ENCODE data around the gene KLHL7.
"Not testable (repeated sequence)": the region's sequence is repeated elsewhere in the genome, so short reads cannot be mapped to it uniquely, and the experiment has no call there.

The KLHL7 gene

GRCh38 chr7:23185980-23186379 is 80.4 kb downstream of the KLHL7 start:
- no peak for TF ChIP-seq CTCF (conservative IDR thresholded peaks at IDR 0.05; ENCODE audit: low read depth, low read length)
- no peak overlapping the region for H3K4me3 ChIP-seq (ENCODE audit: low read depth, low read length)
- DNase-seq (ENCODE audit: low read depth) = no peak

GRCh38 chr7:23191022-23191421 is 85.4 kb downstream of the KLHL7 start:
- no peak overlapping the region for H3K4me3 ChIP-seq (ENCODE audit: low read depth, low read length)
- no peak for TF ChIP-seq CTCF (conservative IDR thresholded peaks at IDR 0.05; ENCODE audit: low read depth, low read length)
- DNase-seq (ENCODE audit: low read depth) = no peak

GRCh38 chr7:23193650-23194227 is 88.2 kb downstream of the KLHL7 start:
- H3K4me3 ChIP-seq (ENCODE audit: low read depth, low read length); DNase-seq (ENCODE audit: low read depth): not testable (repeated sequence)

- DNase-seq (ENCODE audit: low read depth) = no peak
- TF ChIP-seq CTCF (conservative IDR thresholded peaks at IDR 0.05; ENCODE audit: low read depth, low read length) = no peak
- H3K4me3 ChIP-seq (ENCODE audit: low read depth, low read length) = no peak overlapping the region
Observed at GRCh38 chr7:23196306-23196705, 90.7 kb downstream of the KLHL7 start.

GRCh38 chr7:23197745-23198144 is 92.2 kb downstream of the KLHL7 start:
- H3K4me3 ChIP-seq (ENCODE audit: low read depth, low read length); DNase-seq (ENCODE audit: low read depth): not testable (repeated sequence)

- TF ChIP-seq CTCF (conservative IDR thresholded peaks at IDR 0.05; ENCODE audit: low read depth, low read length) = no peak
- no peak overlapping the region for H3K4me3 ChIP-seq (ENCODE audit: low read depth, low read length)
- no peak for DNase-seq (ENCODE audit: low read depth)
Observed at GRCh38 chr7:23200331-23200730, 94.7 kb downstream of the KLHL7 start.

- H3K4me3 ChIP-seq (ENCODE audit: low read depth, low read length) = no peak overlapping the region
- TF ChIP-seq CTCF (conservative IDR thresholded peaks at IDR 0.05; ENCODE audit: low read depth, low read length) = no peak
- no peak for DNase-seq (ENCODE audit: low read depth)
Observed at GRCh38 chr7:23204241-23204640, 98.7 kb downstream of the KLHL7 start.

GRCh38 chr7:23205577-23205908 is 100.0 kb downstream of the KLHL7 start:
- no peak for DNase-seq (ENCODE audit: low read depth)
- peak overlapping the region; percentile 57 for H3K4me3 ChIP-seq (ENCODE audit: low read depth, low read length)
- TF ChIP-seq CTCF (conservative IDR thresholded peaks at IDR 0.05; ENCODE audit: low read depth, low read length) = no peak
